ENCODE data around the gene ASXL3.

Gene ASXL3

GRCh38 chr18:33708876-33709275 is 130.9 kb downstream of the ASXL3 start:
- H3K4me2 ChIP-seq, result no peak overlapping the region
- H3K27ac ChIP-seq, result no peak overlapping the region
- H4K20me1 ChIP-seq, result no peaks in the 10 kb centered on the region
- H3K27me3 ChIP-seq, result no peaks in the 10 kb centered on the region
- no peak for TF ChIP-seq Cebpa-rat (IDR thresholded peaks at IDR 0.05)
- H3K9me3 ChIP-seq, result no peaks in the 10 kb centered on the region
- H3K4me1 ChIP-seq, result no peaks in the 10 kb centered on the region
- no peaks in the 10 kb centered on the region for H3K36me3 ChIP-seq
- no peak overlapping the region for H3K9ac ChIP-seq
- no peak overlapping the region for H3K4me3 ChIP-seq

DNA sequence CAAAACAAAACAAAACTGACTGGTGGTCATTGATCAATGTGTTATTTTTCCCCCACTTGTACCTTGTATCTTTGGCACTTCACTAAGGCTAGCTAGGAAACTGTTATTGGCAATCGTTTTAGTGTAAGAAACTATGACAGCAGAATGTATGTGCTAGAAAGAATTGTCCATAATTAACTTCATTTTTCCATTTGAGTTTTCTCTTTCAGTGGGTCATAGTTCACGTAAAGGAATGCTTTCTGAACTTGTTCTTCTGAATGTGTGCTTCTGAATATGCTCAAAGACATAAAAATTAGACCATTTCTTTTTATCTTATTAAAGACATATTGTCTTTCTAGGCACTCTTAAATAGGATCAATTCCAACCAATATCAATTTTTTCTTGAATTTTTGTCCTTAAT is 132.2 kb downstream of the ASXL3 start:
- no peaks in the 10 kb centered on the region for H3K27me3 ChIP-seq
- H3K27ac ChIP-seq, result no peak overlapping the region
- H3K9ac ChIP-seq, result no peak overlapping the region
- TF ChIP-seq Cebpa-rat (IDR thresholded peaks at IDR 0.05), result no peak
- no peak overlapping the region for H3K4me2 ChIP-seq
- H3K36me3 ChIP-seq, result no peaks in the 10 kb centered on the region
- H4K20me1 ChIP-seq, result no peaks in the 10 kb centered on the region
- no peak overlapping the region for H3K4me3 ChIP-seq
- no peaks in the 10 kb centered on the region for H3K9me3 ChIP-seq
- H3K4me1 ChIP-seq, result no peaks in the 10 kb centered on the region

DNA sequence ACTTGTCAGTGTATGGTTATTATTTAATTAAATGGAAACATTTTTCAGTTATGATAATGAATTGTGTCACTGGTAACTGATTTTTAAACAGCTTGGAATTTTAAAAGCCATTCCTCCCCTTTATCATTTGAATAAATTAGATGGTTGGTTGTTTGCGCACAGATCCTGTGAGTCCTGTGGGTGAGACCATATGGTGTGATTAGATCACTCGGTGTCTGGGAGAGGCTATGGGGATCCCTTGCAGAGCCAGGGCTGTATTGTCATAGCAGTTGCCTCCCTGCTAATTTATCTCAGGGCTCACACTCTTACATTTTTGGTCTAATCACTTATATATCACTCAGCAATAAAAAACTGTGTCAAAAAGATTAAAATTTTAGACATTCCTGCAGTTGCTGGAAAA is 133.5 kb downstream of the ASXL3 start:
- no peaks in the 10 kb centered on the region for H4K20me1 ChIP-seq
- no peaks in the 10 kb centered on the region for H3K4me1 ChIP-seq
- TF ChIP-seq Cebpa-rat (IDR thresholded peaks at IDR 0.05), result no peak
- no peak overlapping the region for H3K4me2 ChIP-seq
- no peak overlapping the region for H3K9ac ChIP-seq
- no peaks in the 10 kb centered on the region for H3K9me3 ChIP-seq
- H3K27ac ChIP-seq, result no peak overlapping the region
- H3K4me3 ChIP-seq, result no peak overlapping the region
- no peaks in the 10 kb centered on the region for H3K27me3 ChIP-seq
- H3K36me3 ChIP-seq, result no peaks in the 10 kb centered on the region

- Histone ChIP-seq H3K4me2 (no peak overlapping the region), H3K9ac (no peak overlapping the region), H3K9me3 (no peaks in the 10 kb centered on the region), H3K27me3 (no peaks in the 10 kb centered on the region), H3K36me3 (no peaks in the 10 kb centered on the region), H4K20me1 (no peaks in the 10 kb centered on the region), H3K4me3 (no peak overlapping the region), H3K4me1 (no peaks in the 10 kb centered on the region), H3K27ac (no peak overlapping the region)
- no peak for TF ChIP-seq Cebpa-rat (IDR thresholded peaks at IDR 0.05)
Measured at GRCh38 chr18:33712719-33713118, 134.7 kb downstream of the ASXL3 start.

GRCh38 chr18:33716061-33716683 is 138.2 kb downstream of the ASXL3 start:
- no peak overlapping the region for H3K4me2 ChIP-seq
- H4K20me1 ChIP-seq, result no peaks in the 10 kb centered on the region
- no peak for TF ChIP-seq Cebpa-rat (IDR thresholded peaks at IDR 0.05)

GRCh38 chr18:33717339-33717738 is 139.3 kb downstream of the ASXL3 start:
- H3K4me1 ChIP-seq, result no peaks in the 10 kb centered on the region
- H3K9me3 ChIP-seq, result no peaks in the 10 kb centered on the region
- H3K36me3 ChIP-seq, result no peaks in the 10 kb centered on the region
- H3K27ac ChIP-seq, result no peak overlapping the region
- no peak overlapping the region for H3K4me3 ChIP-seq
- H3K4me2 ChIP-seq, result no peak overlapping the region
- H3K27me3 ChIP-seq, result no peaks in the 10 kb centered on the region
- TF ChIP-seq Cebpa-rat (IDR thresholded peaks at IDR 0.05), result no peak
- no peaks in the 10 kb centered on the region for H4K20me1 ChIP-seq
- H3K9ac ChIP-seq, result no peak overlapping the region

More at GRCh38 chr18:33716061-33716683, 138.2 kb downstream of the ASXL3 start:
- no peaks in the 10 kb centered on the region for H3K9me3 ChIP-seq
- H3K4me3 ChIP-seq, result no peak overlapping the region
- H3K36me3 ChIP-seq, result no peaks in the 10 kb centered on the region
- no peak overlapping the region for H3K27ac ChIP-seq
- no peaks in the 10 kb centered on the region for H3K4me1 ChIP-seq
- no peaks in the 10 kb centered on the region for H3K27me3 ChIP-seq
- no peak overlapping the region for H3K9ac ChIP-seq

DNA sequence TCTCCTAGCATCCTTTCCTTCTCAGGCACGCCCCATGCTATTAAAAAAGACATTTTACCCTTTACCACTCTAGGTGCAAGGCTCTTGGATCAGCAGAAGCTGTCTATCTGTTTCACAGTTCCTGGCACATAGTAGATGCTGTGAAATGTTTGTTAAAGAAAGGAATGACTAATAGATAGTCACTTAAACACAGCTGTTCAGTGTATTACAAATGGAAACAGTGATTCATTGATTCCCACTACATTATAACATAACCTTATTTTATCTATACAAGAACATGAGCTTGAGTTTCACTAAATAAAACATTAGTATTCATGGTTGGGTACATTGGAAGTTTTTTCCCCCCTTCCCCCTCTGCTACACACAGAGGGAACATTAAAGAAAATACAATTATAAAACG is 142.1 kb downstream of the ASXL3 start:
- no peaks in the 10 kb centered on the region for H3K36me3 ChIP-seq
- no peaks in the 10 kb centered on the region for H3K4me1 ChIP-seq
- no peaks in the 10 kb centered on the region for H3K27me3 ChIP-seq
- H3K27ac ChIP-seq, result no peak overlapping the region
- H3K4me3 ChIP-seq, result no peak overlapping the region
- H3K9me3 ChIP-seq, result no peaks in the 10 kb centered on the region
- no peak overlapping the region for H3K9ac ChIP-seq
- no peaks in the 10 kb centered on the region for H4K20me1 ChIP-seq
- no peak overlapping the region for H3K4me2 ChIP-seq
- no peak for TF ChIP-seq Cebpa-rat (IDR thresholded peaks at IDR 0.05)

DNA sequence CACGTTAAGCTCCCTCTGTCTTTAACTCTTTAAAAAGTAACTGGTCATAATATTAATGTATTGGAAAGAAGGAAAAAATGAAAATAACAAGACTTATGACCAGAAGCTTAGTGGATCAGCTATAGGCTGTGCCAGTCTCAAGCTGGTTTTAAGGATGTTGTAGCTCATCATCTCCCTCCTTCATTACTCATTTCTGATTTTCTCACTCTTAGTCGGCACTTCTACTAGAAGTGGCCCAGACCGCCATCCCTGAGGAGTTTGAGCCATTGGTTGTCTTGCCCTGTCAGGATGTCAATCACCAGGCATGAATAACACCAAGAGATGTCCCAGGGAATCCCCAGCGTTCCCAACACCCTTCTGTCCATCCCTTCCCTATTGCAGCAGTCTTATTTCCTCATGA is 151.5 kb downstream of the ASXL3 start:
- H3K4me2 ChIP-seq, result no peak overlapping the region
- no peaks in the 10 kb centered on the region for H4K20me1 ChIP-seq
- no peaks in the 10 kb centered on the region for H3K4me1 ChIP-seq
- H3K4me3 ChIP-seq, result no peak overlapping the region
- no peaks in the 10 kb centered on the region for H3K9me3 ChIP-seq
- H3K27me3 ChIP-seq, result no peaks in the 10 kb centered on the region
- no peak for TF ChIP-seq Cebpa-rat (IDR thresholded peaks at IDR 0.05)
- H3K9ac ChIP-seq, result no peak overlapping the region
- no peak overlapping the region for H3K27ac ChIP-seq
- no peaks in the 10 kb centered on the region for H3K36me3 ChIP-seq

GRCh38 chr18:33733376-33733775 is 155.4 kb downstream of the ASXL3 start:
- no peak overlapping the region for H3K4me2 ChIP-seq
- no peak overlapping the region for H3K9ac ChIP-seq
- no peak overlapping the region for H3K4me3 ChIP-seq
- H3K4me1 ChIP-seq, result no peaks in the 10 kb centered on the region
- no peak for TF ChIP-seq Cebpa-rat (IDR thresholded peaks at IDR 0.05)
- H3K27ac ChIP-seq, result no peak overlapping the region
- H3K27me3 ChIP-seq, result no peaks in the 10 kb centered on the region
- H3K36me3 ChIP-seq, result no peaks in the 10 kb centered on the region
- no peaks in the 10 kb centered on the region for H4K20me1 ChIP-seq
- no peaks in the 10 kb centered on the region for H3K9me3 ChIP-seq

GRCh38 chr18:33735428-33735827 is 157.4 kb downstream of the ASXL3 start:
- Histone ChIP-seq H3K9ac (no peak overlapping the region), H3K36me3 (no peaks in the 10 kb centered on the region), H3K27me3 (no peaks in the 10 kb centered on the region), H3K9me3 (no peaks in the 10 kb centered on the region), H4K20me1 (no peaks in the 10 kb centered on the region), H3K4me2 (no peak overlapping the region), H3K27ac (no peak overlapping the region), H3K4me1 (no peaks in the 10 kb centered on the region), H3K4me3 (no peak overlapping the region)
- no peak for TF ChIP-seq Cebpa-rat (IDR thresholded peaks at IDR 0.05)

- H3K36me3 ChIP-seq, result no peaks in the 10 kb centered on the region
- H3K4me1 ChIP-seq, result no peaks in the 10 kb centered on the region
- no peak overlapping the region for H3K9ac ChIP-seq
- H3K4me3 ChIP-seq, result no peak overlapping the region
- no peaks in the 10 kb centered on the region for H4K20me1 ChIP-seq
- no peaks in the 10 kb centered on the region for H3K9me3 ChIP-seq
- TF ChIP-seq Cebpa-rat (IDR thresholded peaks at IDR 0.05), result no peak
- no peak overlapping the region for H3K27ac ChIP-seq
- no peak overlapping the region for H3K4me2 ChIP-seq
- H3K27me3 ChIP-seq, result no peaks in the 10 kb centered on the region
Measured at GRCh38 chr18:33741760-33742159, 163.7 kb downstream of the ASXL3 start.
